ENCODE measurements around the gene C19orf67.

The C19orf67 gene

GRCh38 chr19:14107581-14108461, 22.2 kb upstream of the C19orf67 start:
- DNase-seq (ENCODE audit: low spot score): no peak

DNA sequence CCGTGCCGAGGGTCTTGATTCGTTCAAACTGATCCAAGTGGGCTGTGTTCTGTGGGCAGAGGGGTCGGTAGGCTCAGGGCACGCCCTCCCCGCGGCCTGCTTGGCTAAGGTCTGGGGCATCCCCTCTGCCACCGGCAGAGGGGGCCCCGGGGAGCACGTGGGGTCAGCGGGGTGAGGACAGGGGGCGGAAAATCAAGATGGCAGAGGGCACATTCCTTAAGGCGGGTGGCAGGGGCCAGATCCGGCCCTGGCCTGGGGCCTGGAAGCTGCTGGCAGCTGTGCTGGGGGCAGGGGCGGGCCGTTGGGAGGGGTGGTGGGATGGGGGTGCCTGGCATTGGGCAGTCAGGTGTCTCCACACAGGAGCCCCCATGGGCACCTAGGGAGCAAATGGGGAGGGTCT, 21.3 kb upstream of the C19orf67 start:
- no peak for DNase-seq (ENCODE audit: low spot score)

DNA sequence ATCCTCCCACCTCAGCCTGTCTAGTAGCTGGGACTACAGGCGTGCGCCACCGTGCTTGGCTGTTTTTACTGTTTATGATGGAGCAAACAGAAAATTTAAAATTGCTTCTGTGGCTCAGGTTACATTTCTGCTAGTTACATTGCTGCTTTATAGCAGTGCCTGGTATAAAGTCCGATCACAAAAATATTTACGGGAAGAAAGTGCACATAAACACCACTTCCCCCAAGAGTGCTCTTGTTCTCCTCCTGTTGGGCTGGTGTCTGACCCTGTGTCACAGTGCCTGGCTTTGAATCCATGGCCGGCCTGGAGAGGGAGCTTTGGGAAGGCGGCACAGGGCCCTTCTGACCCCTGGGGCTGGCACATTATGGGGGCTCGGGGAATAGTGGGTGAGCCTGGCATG, 20.1 kb upstream of the C19orf67 start:
- no peak for DNase-seq (ENCODE audit: low spot score)

- no peak for DNase-seq (ENCODE audit: low spot score)
Observed at GRCh38 chr19:14103310-14103709, 17.7 kb upstream of the C19orf67 start.

GRCh38 chr19:14102756-14103155, 17.2 kb upstream of the C19orf67 start:
- DNase-seq (ENCODE audit: low spot score): no peak

DNA sequence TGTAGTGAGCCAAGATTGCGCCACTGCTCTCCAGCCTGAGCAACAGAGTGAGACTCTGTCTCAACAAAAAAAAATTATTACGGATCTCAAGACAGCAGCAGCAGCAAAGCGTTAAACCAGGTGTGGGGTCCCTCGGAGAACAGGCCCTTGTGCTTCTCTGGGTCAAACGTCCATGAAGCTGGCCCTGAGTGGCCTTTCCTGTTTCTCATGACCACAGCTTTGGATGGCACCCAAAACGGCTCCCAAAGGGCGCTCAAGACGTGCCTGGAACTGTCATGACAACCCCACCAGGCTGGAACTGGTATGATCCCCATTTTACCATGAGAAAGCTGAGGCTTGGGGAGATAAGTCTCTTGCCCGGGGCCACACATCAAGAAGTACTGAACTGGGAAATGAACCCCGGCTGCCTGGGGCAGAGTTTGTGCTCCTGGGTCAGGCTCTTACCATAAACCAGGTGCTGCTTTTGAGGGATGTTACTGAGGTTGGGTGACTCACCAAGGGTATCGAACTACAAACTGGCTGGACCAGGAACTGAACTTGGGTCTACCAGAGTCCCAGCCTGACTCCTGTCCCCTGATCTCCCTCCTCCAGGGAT, 16.6 kb upstream of the C19orf67 start:
- no peak for DNase-seq (ENCODE audit: low spot score)

DNA sequence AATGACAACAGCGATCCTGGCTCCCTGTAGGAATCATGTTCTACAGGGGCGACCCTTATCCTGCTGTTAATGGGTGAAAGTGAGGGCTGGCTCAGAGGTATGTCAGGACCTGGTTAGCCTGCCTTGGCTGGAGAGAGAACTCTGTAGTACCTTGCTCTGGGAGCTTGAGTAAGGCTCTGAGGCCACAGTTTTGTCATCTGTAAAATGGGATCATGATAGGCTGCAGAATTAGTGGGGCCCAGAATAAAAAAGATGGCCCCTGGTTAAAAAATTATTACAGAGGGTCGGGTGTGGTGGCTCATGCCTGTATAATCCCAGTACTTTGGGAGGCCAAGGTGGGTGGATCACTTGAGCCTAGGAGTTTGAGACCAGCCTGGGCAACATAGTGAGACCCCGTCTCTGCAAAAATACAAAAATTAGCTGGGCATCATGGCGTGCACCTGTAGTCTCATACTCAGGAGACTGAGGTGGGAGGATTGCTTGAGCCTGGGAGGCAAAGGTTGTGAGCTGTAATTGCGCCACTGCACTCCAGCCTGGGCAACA, 15.5 kb upstream of the C19orf67 start:
- no peak for DNase-seq (ENCODE audit: low spot score)

GRCh38 chr19:14097532-14098151, 12.1 kb upstream of the C19orf67 start:
- no peak for DNase-seq (ENCODE audit: low spot score)

- DNase-seq (ENCODE audit: low spot score): no peak
Observed at GRCh38 chr19:14096272-14096992, 10.8 kb upstream of the C19orf67 start.

- DNase-seq (ENCODE audit: low spot score): peak; percentile 73
Observed at GRCh38 chr19:14094854-14095253, 9.3 kb upstream of the C19orf67 start.

DNA sequence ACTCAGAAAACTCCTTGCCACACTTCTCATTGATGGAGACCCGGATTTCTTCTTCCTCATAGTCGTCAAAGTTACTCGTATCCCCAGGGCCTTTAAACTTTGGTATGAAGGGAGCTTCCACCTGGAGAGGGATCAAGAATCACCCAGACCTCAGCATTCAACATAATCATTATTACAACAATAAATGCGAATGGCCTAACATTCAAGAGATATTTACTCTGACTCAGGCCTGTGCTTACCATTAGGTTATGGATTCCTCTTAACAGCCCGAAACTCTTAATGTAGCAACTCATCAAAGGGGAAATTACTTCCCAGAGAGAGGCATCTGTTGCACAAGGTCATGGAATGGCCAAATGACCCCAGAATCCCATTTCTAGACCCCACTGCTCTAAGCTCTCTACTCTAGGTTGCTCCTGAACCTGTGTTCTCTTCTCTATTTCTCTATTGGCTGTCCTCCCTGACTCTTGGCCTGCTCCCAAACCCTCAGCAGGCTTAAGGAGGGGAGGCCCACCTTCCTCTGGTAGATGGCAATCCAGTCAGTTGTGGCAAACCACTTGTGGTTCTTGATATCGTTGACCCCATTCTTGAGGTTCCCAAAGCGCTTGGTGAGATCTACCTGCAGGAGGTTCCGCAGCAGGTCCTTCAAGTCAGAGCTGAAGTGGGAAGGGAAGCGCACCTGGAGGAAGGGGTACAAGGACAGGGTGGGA, 7.7 kb upstream of the C19orf67 start:
- no peak for DNase-seq (ENCODE audit: low spot score)

DNA sequence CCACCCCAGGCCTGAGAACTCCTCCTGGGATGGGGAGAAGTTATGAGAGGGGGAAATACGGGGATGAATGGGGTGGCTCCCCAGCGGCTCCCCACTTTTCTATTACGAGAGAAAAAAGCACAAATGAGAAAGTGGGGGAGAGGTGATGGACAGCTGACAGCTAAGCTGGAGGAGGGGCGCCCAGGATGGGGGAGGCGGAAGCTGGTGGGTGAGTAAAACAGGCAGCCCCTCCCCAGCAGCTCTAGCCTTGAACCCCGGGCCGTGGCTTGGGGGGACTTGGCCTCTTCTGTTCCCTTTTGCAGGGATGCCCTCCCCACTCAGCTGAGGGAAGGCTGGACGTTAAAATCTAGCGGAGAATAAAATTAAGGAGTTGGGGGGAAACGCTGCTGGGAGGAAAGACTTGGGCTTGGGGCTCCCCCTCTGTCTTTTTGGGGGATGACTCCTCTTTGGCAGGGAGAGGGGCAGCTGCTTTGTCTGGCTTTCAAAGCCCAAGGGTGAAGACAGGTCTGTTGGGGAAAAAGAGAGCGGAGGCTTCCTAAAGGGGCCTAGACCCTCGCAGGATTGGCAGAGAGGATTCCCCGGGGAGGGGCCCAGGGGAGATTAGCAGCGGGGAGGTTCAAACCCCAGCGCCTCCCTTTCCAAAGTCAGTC, 6.4 kb upstream of the C19orf67 start:
- DNase-seq (ENCODE audit: low spot score): no peak

GRCh38 chr19:14091081-14091812, 5.7 kb upstream of the C19orf67 start:
- peak; percentile 70 for DNase-seq (ENCODE audit: low spot score)

- DNase-seq (ENCODE audit: low spot score): no peak
Observed at GRCh38 chr19:14090509-14091080, 5.0 kb upstream of the C19orf67 start, which contains the start of gene SAMD1. Gene SAMD1 (minus strand): TSS chr19:14090751.

DNA sequence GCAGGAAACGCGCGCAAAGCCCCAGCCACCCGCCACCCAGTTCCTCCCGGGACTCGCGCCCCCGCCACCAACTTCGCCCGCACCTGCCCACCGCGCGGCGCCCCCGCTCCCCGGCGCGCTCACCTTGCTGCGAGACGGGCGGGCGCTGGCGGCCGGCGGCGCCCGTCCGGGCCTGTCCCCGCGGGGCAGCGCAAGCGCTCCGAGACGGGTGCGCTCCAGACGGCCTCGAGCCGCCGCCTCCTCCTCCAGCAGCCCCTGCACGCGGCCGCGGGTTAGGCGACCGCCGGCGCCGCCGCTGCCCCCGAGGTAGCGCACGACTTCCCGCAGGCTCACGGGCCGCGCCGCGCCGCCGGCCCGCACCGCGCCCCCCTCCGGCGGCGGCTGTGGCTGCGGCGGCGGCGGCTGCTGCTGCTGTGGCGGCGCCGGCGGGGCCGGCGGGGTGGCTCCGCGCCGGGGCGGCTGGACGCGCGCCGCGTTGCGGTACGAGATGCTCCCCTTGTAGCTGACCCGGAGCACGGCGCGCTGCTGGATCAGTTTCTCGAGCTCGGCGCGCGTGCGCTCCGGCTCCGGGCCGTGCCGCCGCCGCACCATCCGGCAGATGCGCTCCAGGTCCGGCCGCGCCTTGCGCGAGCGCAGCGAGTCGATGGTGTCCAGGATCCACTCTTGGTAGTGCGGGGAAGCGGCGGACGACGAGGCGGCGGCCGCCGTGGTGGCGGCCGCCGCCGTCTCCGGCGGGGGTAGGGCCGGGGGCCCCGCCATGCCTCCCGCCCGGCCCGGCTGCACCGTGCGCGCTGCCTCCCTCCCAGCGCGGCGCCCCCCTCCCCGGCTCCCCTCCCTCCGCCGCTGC, 4.3 kb upstream of the C19orf67 start:
- peak; percentile 47 for DNase-seq (ENCODE audit: low spot score)

GRCh38 chr19:14089412-14089661, 3.8 kb upstream of the C19orf67 start:
- DNase-seq (ENCODE audit: low spot score): no peak

DNA sequence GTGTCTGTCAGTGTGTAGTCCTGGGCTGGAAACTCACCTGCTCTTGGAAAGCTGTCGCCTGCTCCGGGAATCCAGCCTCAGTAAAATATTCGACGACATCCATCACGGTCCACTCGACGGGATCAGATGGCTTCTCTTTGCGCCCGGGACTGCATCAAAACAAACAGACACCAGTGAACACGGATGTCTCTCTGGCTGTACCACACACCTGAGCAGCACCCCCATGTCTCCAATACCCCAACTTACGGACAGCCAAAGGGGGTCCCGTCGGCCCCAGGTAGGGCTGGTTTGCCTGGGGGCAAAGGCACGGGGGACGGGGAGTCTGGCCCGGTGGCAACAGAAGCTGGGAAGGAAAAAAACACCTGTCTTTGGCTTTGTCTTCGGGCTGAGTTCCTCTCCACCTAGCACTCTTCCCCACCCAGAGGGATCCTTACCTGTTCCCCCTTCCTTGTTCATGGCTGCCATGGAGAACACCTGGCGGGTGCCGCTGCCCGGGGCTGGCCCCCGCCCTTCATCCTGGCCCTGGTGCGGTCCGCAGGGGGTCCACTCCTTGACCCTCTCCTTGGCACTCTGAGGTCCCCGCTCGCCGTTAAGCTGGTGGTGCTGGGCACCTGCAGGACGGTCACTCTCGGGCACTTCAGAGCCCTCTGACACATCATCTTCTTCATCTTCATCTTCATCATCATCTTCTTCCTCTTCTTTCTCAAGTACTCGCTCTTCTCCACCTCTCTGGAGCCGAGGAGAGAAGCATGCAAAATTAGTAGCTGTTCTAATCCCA, 3.2 kb upstream of the C19orf67 start:
- no peak for DNase-seq (ENCODE audit: low spot score)

DNA sequence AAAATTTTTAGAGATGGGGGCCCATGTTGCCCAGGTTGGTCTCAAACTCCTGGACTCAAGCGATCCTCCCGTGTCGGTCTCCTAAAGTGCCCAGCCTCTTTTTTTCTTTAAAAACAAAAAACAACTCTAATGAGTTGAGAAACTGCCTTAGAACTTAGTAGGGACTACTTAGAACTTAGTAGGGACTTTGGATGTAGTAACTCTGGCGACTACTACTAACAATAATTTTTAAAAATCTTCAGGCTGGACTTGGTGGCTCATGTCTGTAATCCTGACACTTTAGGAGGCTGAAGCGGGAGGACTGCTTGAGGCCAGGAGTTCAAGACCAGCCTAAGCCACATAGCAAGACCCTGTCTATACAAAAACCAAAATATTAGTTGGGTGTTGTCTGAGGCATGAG, 515 bp upstream of the C19orf67 start:
- DNase-seq (ENCODE audit: low spot score): no peak

GRCh38 chr19:14082675-14082960, 3.0 kb downstream of the C19orf67 start:
- no peak for DNase-seq (ENCODE audit: low spot score)
